ENCODE measurements around the gene ZCCHC2. TPM values are rescaled to one million over a fixed set of nuclear protein-coding genes. Genes with fewer than 3 reads are reported as not detected.

The ZCCHC2 gene
- total RNA-seq, 1 experiment from 2014 or later = 12.4 TPM

DNA sequence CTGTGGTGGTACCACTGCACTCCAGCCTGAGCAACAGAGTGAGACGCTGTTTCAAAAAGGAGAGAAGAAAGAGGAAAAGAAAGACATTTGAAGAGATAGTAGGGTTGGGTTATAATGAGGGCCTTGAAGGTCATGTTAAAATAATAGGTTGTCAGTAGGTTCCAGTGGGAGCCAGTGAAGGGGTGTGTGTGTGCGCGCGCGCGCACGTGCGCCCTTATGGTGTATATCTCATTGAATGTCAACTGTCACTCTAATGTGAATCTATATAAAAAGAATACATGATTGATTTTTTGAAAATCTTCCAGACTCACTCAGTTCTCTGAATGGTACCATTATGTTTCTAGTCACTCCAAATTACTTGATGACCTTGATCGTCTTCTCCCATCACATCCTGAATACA, 9.1 kb downstream of the ZCCHC2 start:
- Histone ChIP-seq H3K27me3 (ENCODE audit: insufficient read depth, low read length) (no peaks in the 10 kb centered on the region), H2BK120ac (ENCODE audit: low read depth, low read length, poor library complexity, severe bottlenecking) (no peak overlapping the region), H3K79me2 (ENCODE audit: insufficient read depth, low read length) (no peaks in the 10 kb centered on the region), H3K27ac (ENCODE audit: insufficient read length, low read depth, low read length) (no peak overlapping the region), H4K91ac (ENCODE audit: insufficient read length, low read depth, low read length) (no peak overlapping the region), H2BK12ac (ENCODE audit: insufficient read length, low read depth, low read length) (no peak overlapping the region), H4K8ac (replicated peaks; ENCODE audit: insufficient read length, low read depth, low read length) (no peak overlapping the region), H3K14ac (ENCODE audit: insufficient read depth, low read length) (no peak overlapping the region), H3K4ac (ENCODE audit: low read depth, low read length) (no peak overlapping the region), H3K4me1 (ENCODE audit: insufficient read depth, low read length) (no peaks in the 10 kb centered on the region), H4K20me1 (ENCODE audit: control insufficient read depth, insufficient read depth, insufficient read length) (no peaks in the 10 kb centered on the region), H3K56ac (ENCODE audit: insufficient read length, low read depth, low read length) (no peak overlapping the region), H3K9ac (ENCODE audit: extremely low read depth, insufficient read length, low read length) (no peak overlapping the region), H3K23me2 (ENCODE audit: insufficient read length, low read depth, low read length, poor library complexity, severe bottlenecking) (no peaks in the 10 kb centered on the region), H2BK5ac (ENCODE audit: insufficient read length, low read length) (no peak overlapping the region), H3T11ph (ENCODE audit: low read length) (no peak overlapping the region), H3K9me3 (ENCODE audit: control insufficient read depth, low read depth, low read length) (no peaks in the 10 kb centered on the region), H3K4me2 (ENCODE audit: insufficient read depth, insufficient read length, low read length) (no peak overlapping the region), H2AK5ac (ENCODE audit: insufficient read length, low read length) (no peak overlapping the region), H2AFZ (ENCODE audit: low read length) (no peak overlapping the region), H3K23ac (ENCODE audit: insufficient read length, low read depth, low read length) (no peak overlapping the region), H2BK15ac (ENCODE audit: low read depth, low read length) (no peak overlapping the region), H3K18ac (ENCODE audit: insufficient read length, low read depth, low read length) (no peak overlapping the region), H4K5ac (ENCODE audit: insufficient read length, low read depth, low read length) (no peak overlapping the region), H2BK20ac (ENCODE audit: low read depth, low read length, poor library complexity, severe bottlenecking) (no peak overlapping the region), H3K79me1 (ENCODE audit: insufficient read depth, low read depth, low read length, poor library complexity, severe bottlenecking) (peaks cover 4% of the 10 kb centered on the region)
- Mint-ChIP-seq H3K36me3 (ENCODE audit: insufficient read depth in 1 of 3, low read depth in 3 of 3) (no peaks in the 10 kb centered on the region), H3K4me3 (no peak overlapping the region), H3K27me3 (ENCODE audit: low read depth) (no peaks in the 10 kb centered on the region), H3K27ac (peak overlapping the region in 1 of 3 experiments; percentile 38; a peak in 1 of 7 replicates), H3K4me1 (peaks cover 0 to 17% of the 10 kb centered on the region in 2 experiments; a peak in 2 of 4 replicates), H3K9me3 (no peaks in the 10 kb centered on the region)
- no CpG with 5 or more reads among the region's 9 CpGs for WGBS (ENCODE audit: extremely low coverage, insufficient read length, low lambda C conversion rate)
- DNase-seq = no peak
- TF ChIP-seq, protein P1, sequence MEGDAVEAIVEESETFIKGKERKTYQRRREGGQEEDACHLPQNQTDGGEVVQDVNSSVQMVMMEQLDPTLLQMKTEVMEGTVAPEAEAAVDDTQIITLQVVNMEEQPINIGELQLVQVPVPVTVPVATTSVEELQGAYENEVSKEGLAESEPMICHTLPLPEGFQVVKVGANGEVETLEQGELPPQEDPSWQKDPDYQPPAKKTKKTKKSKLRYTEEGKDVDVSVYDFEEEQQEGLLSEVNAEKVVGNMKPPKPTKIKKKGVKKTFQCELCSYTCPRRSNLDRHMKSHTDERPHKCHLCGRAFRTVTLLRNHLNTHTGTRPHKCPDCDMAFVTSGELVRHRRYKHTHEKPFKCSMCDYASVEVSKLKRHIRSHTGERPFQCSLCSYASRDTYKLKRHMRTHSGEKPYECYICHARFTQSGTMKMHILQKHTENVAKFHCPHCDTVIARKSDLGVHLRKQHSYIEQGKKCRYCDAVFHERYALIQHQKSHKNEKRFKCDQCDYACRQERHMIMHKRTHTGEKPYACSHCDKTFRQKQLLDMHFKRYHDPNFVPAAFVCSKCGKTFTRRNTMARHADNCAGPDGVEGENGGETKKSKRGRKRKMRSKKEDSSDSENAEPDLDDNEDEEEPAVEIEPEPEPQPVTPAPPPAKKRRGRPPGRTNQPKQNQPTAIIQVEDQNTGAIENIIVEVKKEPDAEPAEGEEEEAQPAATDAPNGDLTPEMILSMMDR (conservative IDR thresholded peaks at IDR 0.05) = no peak

All from H9 (cell line).